ENCODE results near the gene NECTIN3.

The NECTIN3 gene

DNA sequence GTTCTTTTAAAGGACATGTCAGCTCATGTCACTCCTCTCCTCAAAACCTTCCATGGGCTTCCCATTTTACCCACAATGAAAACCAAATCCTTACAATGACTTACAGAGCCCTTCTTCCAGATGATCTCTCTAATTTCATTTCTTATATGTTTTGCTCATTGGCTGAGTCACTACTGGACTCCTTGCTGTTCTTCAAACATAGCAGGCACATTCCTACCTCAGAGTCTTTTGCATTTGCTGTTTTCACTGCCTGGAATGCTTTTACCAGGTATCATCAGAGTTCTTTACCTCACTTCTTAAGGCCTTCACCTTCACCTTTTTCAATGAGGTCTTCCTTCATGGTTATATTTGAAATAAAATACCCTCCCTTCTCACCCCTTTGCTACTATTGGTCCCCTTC lies 57.3 kb downstream of the NECTIN3 start:
- Histone ChIP-seq H3K4me2 (ENCODE audit: insufficient read depth, low read length) (no peak overlapping the region), H3K36me3 (ENCODE audit: insufficient read depth, low read length) (peaks cover 45% of the 10 kb centered on the region), H3K27me3 (ENCODE audit: insufficient read depth, low read length, poor library complexity) (no peaks in the 10 kb centered on the region), H2AFZ (ENCODE audit: low read depth, low read length) (no peak overlapping the region), H3K9ac (ENCODE audit: low read depth, low read length) (no peak overlapping the region), H3K9me3 (ENCODE audit: insufficient read depth, low read length, severe bottlenecking) (no peaks in the 10 kb centered on the region), H3K79me2 (ENCODE audit: insufficient read depth, low read length) (no peaks in the 10 kb centered on the region), H3K27ac (ENCODE audit: low read length) (no peak overlapping the region), H3K4me3 (ENCODE audit: low read depth in 1 of 2, low read length in 2 of 2) (no peak overlapping the region), H4K20me1 (ENCODE audit: insufficient read depth, low read length) (no peaks in the 10 kb centered on the region), H3K4me1 (ENCODE audit: insufficient read depth, low read length) (no peaks in the 10 kb centered on the region)
- no peak for ATAC-seq (ENCODE audit: insufficient read depth, low read depth)
- TF ChIP-seq, protein P1, sequence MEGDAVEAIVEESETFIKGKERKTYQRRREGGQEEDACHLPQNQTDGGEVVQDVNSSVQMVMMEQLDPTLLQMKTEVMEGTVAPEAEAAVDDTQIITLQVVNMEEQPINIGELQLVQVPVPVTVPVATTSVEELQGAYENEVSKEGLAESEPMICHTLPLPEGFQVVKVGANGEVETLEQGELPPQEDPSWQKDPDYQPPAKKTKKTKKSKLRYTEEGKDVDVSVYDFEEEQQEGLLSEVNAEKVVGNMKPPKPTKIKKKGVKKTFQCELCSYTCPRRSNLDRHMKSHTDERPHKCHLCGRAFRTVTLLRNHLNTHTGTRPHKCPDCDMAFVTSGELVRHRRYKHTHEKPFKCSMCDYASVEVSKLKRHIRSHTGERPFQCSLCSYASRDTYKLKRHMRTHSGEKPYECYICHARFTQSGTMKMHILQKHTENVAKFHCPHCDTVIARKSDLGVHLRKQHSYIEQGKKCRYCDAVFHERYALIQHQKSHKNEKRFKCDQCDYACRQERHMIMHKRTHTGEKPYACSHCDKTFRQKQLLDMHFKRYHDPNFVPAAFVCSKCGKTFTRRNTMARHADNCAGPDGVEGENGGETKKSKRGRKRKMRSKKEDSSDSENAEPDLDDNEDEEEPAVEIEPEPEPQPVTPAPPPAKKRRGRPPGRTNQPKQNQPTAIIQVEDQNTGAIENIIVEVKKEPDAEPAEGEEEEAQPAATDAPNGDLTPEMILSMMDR (IDR thresholded peaks at IDR 0.05; ENCODE audit: borderline replicate concordance, extremely low read depth, low read length, poor library complexity, severe bottlenecking): no peak
- no peak for TF ChIP-seq EZH2 (IDR thresholded peaks at IDR 0.05; ENCODE audit: borderline replicate concordance, low read depth, low read length, severe bottlenecking)
- DNase-seq: no peak

DNA sequence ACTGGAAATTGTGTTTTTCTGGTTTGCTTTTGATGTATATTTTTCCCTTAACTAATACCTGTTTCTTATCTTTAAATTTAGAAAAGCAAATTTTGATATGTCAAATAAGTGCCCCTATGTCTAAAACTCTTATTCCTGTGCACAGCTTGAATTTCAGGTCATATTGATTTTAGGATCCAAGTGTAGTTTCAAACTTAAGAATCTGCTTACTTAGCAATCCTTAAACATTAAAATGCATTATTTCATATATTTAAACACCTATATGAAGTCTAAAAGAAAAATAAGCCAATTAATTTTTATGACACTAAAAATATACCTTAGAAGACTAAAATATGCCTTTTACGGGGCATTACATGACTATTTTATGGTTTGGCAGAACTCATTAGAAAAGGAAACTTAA lies 59.2 kb downstream of the NECTIN3 start:
- H4K20me1 ChIP-seq (ENCODE audit: insufficient read depth, low read length): no peaks in the 10 kb centered on the region

DNA sequence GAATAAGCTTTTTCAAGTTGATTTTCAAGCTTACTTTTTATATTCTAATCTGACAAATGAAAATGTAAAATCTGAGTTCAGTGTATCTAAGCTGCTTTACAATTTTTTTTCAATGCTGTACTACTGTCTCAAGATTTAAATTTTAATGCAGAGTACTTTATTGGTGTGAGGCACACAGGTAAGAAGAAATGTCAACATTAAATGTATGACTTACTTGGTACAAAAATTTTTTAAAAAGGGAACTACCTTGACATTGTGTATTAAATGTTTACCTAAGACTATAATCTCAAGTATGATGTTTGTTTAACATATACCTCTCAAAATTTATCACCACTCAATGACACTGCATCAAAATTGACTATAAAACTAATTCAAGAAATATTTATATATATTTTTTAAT lies 62.7 kb downstream of the NECTIN3 start:
- H3K79me2 ChIP-seq (ENCODE audit: insufficient read depth, low read length): no peaks in the 10 kb centered on the region
- no peak overlapping the region for H3K27ac ChIP-seq (ENCODE audit: low read length)
- H3K9me3 ChIP-seq (ENCODE audit: insufficient read depth, low read length, severe bottlenecking): no peaks in the 10 kb centered on the region
- DNase-seq (no peak), ATAC-seq (ENCODE audit: insufficient read depth, low read depth) (no peak)
- no peak overlapping the region for H3K4me2 ChIP-seq (ENCODE audit: insufficient read depth, low read length)
- peaks cover 10% of the 10 kb centered on the region for H3K36me3 ChIP-seq (ENCODE audit: insufficient read depth, low read length)
- no peak overlapping the region for H3K9ac ChIP-seq (ENCODE audit: low read depth, low read length)
- no peaks in the 10 kb centered on the region for H3K4me1 ChIP-seq (ENCODE audit: insufficient read depth, low read length)
- H3K4me3 ChIP-seq (ENCODE audit: low read depth in 1 of 2, low read length in 2 of 2): no peak overlapping the region
- no peaks in the 10 kb centered on the region for H4K20me1 ChIP-seq (ENCODE audit: insufficient read depth, low read length)
- TF ChIP-seq, protein P1 (IDR thresholded peaks at IDR 0.05; ENCODE audit: borderline replicate concordance, extremely low read depth, low read length, poor library complexity, severe bottlenecking): no peak
- no peak for TF ChIP-seq EZH2 (IDR thresholded peaks at IDR 0.05; ENCODE audit: borderline replicate concordance, low read depth, low read length, severe bottlenecking)
- no peaks in the 10 kb centered on the region for H3K27me3 ChIP-seq (ENCODE audit: insufficient read depth, low read length, poor library complexity)
- no peak overlapping the region for H2AFZ ChIP-seq (ENCODE audit: low read depth, low read length)

More for the DNA sequence above, 59.2 kb downstream of the NECTIN3 start:
- no peak overlapping the region for H3K27ac ChIP-seq (ENCODE audit: low read length)
- H3K4me1 ChIP-seq (ENCODE audit: insufficient read depth, low read length): no peaks in the 10 kb centered on the region
- H3K4me2 ChIP-seq (ENCODE audit: insufficient read depth, low read length): no peak overlapping the region
- H2AFZ ChIP-seq (ENCODE audit: low read depth, low read length): no peak overlapping the region
- DNase-seq: no peak
- peaks cover 39% of the 10 kb centered on the region for H3K36me3 ChIP-seq (ENCODE audit: insufficient read depth, low read length)
- H3K4me3 ChIP-seq (ENCODE audit: low read depth in 1 of 2, low read length in 2 of 2): no peak overlapping the region
- TF ChIP-seq EZH2 (IDR thresholded peaks at IDR 0.05; ENCODE audit: borderline replicate concordance, low read depth, low read length, severe bottlenecking): no peak
- TF ChIP-seq, protein P1 (IDR thresholded peaks at IDR 0.05; ENCODE audit: borderline replicate concordance, extremely low read depth, low read length, poor library complexity, severe bottlenecking): no peak
- no peaks in the 10 kb centered on the region for H3K9me3 ChIP-seq (ENCODE audit: insufficient read depth, low read length, severe bottlenecking)
- no peaks in the 10 kb centered on the region for H3K79me2 ChIP-seq (ENCODE audit: insufficient read depth, low read length)
- no peak for ATAC-seq (ENCODE audit: insufficient read depth, low read depth)
- no peaks in the 10 kb centered on the region for H3K27me3 ChIP-seq (ENCODE audit: insufficient read depth, low read length, poor library complexity)
- no peak overlapping the region for H3K9ac ChIP-seq (ENCODE audit: low read depth, low read length)

DNA sequence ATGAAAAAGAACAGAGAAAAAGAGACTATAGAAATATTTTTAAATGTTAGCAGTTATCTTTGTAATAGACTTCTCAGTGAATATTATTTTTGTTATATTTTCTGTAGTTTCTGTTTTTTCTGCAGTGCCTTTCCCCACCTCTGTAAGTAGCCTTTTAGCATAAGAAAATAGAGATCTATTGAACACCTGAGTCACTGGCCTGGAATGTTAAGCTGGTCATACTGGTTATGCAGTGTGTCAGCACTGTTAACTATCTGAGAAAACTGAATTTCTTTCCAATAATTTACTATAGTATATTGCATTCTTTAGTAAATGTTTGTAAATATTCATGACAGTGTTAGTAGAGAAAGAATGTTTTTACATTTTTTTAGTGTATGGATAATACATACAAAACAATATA lies 79.8 kb downstream of the NECTIN3 start:
- Histone ChIP-seq H3K9ac (ENCODE audit: low read depth, low read length) (no peak overlapping the region), H3K4me1 (ENCODE audit: insufficient read depth, low read length) (no peaks in the 10 kb centered on the region), H3K27ac (ENCODE audit: low read length) (no peak overlapping the region), H3K27me3 (ENCODE audit: insufficient read depth, low read length, poor library complexity) (no peaks in the 10 kb centered on the region), H3K36me3 (ENCODE audit: insufficient read depth, low read length) (peaks cover 34% of the 10 kb centered on the region), H3K4me3 (ENCODE audit: low read depth in 1 of 2, low read length in 2 of 2) (no peak overlapping the region), H3K4me2 (ENCODE audit: insufficient read depth, low read length) (no peak overlapping the region), H2AFZ (ENCODE audit: low read depth, low read length) (no peak overlapping the region), H3K79me2 (ENCODE audit: insufficient read depth, low read length) (no peaks in the 10 kb centered on the region), H4K20me1 (ENCODE audit: insufficient read depth, low read length) (no peaks in the 10 kb centered on the region), H3K9me3 (ENCODE audit: insufficient read depth, low read length, severe bottlenecking) (no peaks in the 10 kb centered on the region)
- ATAC-seq (ENCODE audit: insufficient read depth, low read depth): no peak
- TF ChIP-seq EZH2 (IDR thresholded peaks at IDR 0.05; ENCODE audit: borderline replicate concordance, low read depth, low read length, severe bottlenecking): no peak
- TF ChIP-seq, protein P1 (IDR thresholded peaks at IDR 0.05; ENCODE audit: borderline replicate concordance, extremely low read depth, low read length, poor library complexity, severe bottlenecking): no peak
- no peak for DNase-seq
